Subcutaneous adipose tissue (tissue), 4 donors: ENCODE measurements around the gene SRI. TPM values are rescaled to one million over a fixed set of nuclear protein-coding genes. Genes with fewer than 3 reads are reported as not detected.

Experiments used
- total RNA-seq, 4 donors: library from RNA; depleted of rRNA; stranded (reverse); fragments of >200 nt; gene quantifications; one replicate each; pipeline ENCODE4 v1.1.0, GENCODE V29; 2016
- TF ChIP-seq, protein P1 (sequence below): fragments of 450-650 bp; IDR thresholded peaks from one replicate; pipeline ENCODE4 v1.5.1; 2016; ENCODE audit warnings: low read depth, mild to moderate bottlenecking, control low read depth, antibody characterized with exemption, moderate library complexity

Gene SRI, protein sequence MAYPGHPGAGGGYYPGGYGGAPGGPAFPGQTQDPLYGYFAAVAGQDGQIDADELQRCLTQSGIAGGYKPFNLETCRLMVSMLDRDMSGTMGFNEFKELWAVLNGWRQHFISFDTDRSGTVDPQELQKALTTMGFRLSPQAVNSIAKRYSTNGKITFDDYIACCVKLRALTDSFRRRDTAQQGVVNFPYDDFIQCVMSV
- total RNA-seq = 100 to 1,000 TPM in 2 of 4 donors, 10 to 100 TPM in 2; 59.7 to 125 (median 101) TPM

DNA sequence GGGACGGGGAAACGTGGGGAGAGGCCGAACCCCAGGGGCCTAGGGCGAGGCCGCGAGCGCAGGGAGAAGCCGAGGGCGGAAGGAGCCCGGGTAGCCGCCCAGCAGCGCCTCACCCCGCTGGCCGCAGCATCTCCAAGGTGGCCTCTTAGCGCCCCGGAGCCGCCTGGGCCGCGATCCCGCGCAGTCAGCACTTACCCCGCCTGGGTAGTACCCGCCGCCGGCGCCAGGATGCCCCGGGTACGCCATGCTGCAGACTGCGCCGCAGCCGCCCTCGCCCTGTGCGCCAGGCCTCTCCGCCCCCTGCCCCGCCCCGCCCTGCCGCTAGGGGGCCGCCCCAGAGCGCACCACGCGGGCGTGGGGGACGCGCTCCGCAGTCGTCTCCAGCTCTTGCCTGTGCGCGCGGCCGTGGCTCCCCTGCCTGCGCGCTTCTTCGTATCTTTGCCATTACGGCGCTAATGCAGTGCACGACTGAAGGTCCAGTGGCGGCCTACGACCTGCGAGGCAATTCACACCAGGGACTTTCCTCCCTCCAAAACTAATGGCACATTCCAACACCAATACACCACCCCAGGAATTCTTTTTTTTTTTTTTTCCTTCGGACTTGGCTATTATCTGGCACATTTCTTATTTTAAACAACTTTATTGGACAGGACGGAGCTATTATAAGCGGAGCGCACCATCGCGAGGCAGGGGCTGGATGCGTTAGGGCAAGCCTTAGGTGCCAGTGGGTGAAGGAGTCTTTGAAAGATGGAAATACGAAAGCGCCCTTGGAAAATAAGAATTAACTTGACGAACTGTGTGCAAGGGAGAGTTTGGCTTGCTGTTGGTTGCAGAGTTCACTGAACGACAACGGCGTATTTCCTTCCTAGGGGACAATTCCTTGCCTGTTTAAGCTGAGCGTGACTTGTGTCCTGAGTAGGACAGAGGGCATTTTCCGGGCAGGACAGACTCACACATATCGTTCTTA, at the start of gene SRI:
Gene SRI, minus strand, starts transcription at position 258 of the 967 bp plus-strand sequence. Its CDS starts 12 bp downstream, at position 246.
- TF ChIP-seq, protein P1, sequence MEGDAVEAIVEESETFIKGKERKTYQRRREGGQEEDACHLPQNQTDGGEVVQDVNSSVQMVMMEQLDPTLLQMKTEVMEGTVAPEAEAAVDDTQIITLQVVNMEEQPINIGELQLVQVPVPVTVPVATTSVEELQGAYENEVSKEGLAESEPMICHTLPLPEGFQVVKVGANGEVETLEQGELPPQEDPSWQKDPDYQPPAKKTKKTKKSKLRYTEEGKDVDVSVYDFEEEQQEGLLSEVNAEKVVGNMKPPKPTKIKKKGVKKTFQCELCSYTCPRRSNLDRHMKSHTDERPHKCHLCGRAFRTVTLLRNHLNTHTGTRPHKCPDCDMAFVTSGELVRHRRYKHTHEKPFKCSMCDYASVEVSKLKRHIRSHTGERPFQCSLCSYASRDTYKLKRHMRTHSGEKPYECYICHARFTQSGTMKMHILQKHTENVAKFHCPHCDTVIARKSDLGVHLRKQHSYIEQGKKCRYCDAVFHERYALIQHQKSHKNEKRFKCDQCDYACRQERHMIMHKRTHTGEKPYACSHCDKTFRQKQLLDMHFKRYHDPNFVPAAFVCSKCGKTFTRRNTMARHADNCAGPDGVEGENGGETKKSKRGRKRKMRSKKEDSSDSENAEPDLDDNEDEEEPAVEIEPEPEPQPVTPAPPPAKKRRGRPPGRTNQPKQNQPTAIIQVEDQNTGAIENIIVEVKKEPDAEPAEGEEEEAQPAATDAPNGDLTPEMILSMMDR = no peak

DNA sequence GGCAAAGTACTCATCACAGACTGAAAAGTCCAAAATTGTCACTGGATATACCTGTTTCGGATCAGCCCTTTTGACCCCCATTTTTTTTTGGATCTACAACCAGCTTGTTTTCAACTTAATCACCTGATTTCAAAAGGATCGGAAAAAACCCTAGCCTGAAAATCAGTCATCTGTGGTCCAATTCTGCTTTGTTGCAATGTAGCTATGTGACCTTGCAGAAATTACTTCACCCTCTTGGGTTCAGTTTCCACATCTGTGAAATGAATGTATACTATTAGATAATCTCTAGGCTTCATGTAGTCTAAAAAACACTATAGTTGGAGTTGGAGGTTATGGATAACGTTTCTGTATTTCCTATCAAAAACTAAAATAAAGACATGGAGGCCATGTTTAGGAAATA, 49.7 kb upstream of the SRI start:
- TF ChIP-seq, protein P1 = no peak

DNA sequence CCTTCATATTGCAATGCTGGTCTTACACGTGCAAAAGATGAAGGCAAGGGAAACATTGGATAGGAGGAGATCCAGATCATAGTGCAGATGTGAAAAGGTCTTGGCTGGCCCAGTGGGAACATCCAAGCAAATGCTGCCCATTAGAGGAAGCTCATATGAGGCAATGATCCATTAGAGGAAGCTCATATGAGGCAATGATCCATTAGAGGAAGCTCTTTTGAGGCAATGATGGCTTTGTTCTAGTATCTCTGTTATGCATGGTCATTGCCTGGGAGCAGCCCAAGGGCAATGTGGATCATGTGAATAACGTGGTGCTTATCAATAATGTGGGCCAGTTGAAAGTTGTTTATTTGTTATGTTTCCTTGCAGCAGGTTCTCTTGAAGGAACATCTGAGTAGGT, 49.0 kb upstream of the SRI start:
- TF ChIP-seq, protein P1 = no peak

DNA sequence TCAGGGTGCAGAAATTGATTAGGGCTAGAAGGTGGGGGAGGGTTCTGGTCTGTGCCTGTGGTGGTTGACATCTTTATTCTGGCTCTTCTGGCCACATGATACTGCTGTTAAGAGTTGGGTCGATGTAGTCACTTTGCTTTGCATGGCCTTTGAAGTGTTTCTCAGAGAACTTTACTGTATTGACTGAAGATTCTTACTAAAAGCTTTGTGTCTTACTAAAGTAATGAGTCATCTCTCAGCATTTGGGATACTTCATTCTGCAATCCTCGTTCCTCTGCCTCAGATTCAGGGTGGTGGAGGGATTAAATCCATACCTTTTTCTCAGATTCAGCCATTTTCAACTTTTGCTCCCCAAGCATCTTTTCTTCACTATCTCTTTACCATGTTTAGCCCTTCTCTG, 48.2 kb upstream of the SRI start:
- TF ChIP-seq, protein P1 = no peak

DNA sequence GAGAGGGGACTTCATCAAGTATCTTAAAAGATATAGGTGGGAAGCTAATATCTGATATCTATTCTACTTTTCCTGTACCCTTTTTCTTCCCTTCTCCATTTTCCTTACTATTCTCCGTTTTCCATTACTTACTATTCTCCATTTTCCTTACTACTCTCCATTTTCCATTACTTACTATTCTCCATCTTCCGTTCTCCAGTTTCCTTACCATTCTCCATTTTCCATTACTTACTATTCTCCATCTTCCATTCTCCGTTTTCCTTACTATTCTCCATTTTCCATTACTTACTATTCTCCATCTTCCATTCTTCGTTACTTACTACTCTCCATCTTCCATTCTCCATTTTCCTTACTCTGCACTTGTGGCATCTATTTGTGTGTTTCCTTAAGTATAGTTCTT, 47.6 kb upstream of the SRI start:
- TF ChIP-seq, protein P1 = no peak

DNA sequence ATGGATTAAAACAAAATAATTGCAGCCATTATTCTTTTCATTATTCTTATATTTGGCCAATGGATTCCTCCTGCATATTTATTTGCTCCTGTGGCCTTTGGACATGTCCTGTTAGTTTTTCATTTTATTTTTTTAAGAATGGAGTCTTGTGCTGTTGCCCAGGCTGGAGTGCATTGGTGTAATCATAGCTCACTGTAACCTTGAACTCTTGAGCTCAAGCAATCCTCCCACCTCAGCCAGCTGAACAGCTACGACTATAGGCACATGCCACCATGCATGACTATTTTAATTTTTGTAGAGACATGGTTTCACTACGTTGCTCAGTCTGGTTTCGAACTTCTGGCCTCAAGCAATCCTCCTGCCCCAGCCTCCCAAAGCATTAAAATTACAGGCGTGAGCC, 42.7 kb upstream of the SRI start:
- TF ChIP-seq, protein P1 = no peak

DNA sequence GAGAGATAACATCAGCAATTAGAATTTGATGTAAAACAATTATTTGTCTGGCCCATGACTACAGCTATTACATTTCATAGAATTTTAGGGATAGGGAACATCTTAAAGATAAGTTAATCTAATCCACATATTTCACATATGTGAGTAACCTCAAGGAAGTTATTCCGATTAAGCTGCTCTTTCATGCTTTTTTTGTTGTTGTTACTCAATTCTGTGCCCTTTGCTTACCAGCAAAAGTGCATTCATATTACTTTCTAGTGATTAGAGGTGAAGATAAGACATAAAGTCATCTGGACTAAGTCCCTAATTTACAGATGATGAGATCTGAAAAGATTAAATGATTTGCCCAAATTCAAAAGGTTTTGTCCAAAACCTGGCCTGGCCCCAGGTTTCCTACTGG, 40.9 kb upstream of the SRI start:
- TF ChIP-seq, protein P1 = no peak
